Activated CD4-positive, CD25-positive, alpha-beta regulatory T cell (primary cell): Measurements from ENCODE around the gene PMPCA.

Experiments used
- DNase-seq, 4 experiments: peaks; one replicate each; lab custom pipeline; 2025; lab: John Stamatoyannopoulos, UW

The PMPCA gene

GRCh38 chr9:136436055-136436634 is 25.7 kb downstream of the PMPCA start:
- no peak for DNase-seq

DNA sequence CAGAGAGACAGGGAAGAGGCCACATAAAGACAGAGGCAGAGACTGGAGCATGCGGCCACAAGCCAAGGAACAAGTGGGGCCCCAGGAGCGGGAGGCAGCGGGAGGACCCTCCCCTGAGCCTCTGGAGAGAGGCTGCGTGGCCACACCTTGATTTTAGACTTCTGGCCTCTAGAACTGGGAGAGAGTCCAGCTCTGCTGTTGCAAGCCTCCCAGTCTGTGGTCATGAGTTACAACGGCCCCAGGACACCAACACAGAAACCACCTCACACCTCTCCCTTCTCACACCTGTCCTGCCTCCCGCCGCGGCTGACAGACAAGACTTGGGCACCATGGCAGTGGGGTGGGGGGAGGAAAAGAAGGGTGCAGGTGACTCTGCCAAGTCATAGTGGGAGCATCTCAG is 27.0 kb downstream of the PMPCA start:
- no peak for DNase-seq

DNA sequence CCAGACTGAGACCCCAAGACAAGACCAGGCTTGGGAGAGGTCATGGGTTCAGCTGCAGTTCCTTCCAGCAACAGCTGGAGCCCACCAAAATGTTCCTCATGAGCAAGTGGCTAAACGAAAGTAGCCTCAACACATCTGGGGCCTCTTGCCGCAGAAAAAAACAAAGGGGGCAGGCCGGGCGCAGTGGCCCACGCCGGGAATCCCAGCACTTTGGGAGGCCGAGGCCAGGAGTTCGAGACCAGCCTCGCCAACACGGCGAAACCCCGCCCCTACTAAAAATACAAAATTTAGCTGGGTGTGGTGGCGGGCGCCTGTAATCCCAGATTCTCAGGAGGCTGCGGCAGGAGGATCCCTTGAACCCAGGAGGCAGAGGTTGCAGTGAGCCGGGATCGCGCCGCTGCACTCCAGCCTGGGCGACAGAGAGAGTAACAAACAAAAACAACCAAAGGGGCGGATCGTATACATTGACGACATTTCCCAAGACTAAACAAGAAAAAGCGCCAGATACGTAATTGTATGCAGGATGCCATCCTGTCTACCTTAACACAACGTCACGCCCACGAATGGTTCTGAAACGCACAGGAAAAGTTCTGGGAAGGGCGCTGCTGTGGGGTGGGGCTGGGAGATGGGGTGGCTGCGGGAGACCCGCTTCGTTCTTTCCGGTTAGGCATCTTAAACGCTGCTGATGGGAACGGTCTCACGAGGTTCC is 27.5 kb downstream of the PMPCA start:
- DNase-seq = no peak

DNA sequence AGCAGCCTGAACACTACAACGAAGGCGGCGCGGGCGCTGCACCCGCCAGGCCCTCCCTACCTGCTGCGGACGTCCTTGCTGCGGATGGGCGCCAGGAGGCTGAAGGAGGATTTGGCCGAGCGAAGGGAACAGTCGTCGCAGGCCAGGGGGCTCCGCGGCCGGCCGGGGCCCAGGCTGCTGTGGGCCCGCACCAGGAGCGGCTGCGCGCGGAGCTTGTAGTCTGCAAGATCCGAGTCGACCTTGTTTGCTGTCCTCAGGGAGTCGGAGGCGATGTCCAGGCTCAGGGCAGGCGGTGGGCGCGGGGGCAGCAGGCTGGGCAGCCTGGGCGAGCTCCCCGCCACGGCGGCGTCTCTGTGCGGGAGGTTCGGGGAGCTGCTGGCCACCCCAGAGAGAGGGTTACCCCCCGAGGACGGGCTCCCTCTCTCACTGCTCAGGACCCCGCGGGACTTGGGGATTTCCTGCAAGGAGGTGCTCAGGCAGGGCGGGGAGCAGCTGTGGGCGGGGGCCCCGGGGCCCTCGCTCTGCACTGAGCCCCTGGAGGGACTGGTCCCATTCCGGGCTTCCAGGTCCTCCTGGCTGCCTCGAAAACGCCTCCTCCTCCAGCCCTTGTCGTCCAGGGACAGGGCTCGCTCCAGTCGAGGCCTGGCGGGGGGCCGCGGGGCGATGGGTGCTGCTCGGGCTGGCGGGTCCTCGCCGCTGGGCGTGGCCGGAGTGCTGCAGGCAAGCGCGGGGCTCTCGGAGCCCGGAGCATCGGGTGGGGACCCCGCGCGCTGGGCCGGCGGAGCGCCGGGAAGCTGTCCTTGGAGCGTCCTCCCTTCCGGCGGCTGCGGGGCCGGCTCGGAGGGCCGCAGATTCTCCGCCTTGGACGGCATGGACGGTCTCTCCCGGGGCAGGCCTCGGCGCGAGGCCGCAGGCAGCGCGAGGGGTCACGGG is 28.4 kb downstream of the PMPCA start:
- DNase-seq = peak; percentile 11 to 27 (median 24)

GRCh38 chr9:136439481-136440408 is 29.3 kb downstream of the PMPCA start, which contains the start of gene INPP5E:
Gene INPP5E, minus strand, starts transcription at chr9:136439845. Its CDS starts 426 bp downstream, at chr9:136439419.
- DNase-seq = peak; percentile 71 to 83 (median 78)

DNA sequence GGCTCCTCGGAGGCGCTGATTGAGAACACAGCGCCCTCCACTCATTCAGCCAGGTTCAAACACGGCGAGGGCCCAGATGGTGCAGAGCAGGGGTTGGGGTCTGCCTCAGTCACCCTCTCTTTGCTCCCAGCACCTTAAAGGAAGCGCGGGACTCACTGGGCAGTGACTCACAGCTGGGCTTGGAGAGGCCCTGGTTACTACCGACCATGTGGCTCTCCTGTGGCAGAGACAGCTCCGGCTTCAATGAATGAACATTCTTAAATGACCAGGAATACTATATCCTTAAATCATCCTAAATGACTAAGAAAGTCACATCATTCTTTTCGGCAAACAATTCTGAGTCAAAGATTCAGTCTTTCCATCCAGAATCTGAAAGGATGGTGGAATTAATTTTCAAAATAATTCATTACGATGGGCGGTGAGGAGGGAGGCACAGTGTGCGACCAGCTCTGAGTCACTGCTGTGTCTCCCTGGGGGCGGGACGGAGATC is 30.8 kb downstream of the PMPCA start:
- no peak for DNase-seq

GRCh38 chr9:136441681-136442245 is 31.3 kb downstream of the PMPCA start:
- no peak for DNase-seq

DNA sequence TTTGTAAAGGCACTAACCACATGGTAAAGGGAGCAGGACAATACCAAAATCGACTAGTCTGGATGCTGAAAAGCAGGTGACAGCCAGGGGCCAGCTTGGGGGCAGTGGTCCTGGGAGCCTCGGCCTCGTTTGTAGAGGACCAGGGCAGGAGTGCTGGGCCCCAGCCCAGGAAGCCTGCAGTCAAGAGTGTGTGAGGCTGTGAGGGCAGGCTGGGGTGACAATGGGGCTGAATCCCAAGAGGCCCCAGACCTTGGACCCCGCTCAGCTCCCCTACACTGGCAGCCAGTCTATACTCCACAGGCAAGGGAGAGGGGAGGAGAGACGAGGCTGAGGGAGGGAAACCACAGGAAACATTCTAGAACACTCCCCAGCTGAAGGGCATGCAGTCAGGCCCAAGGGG is 31.8 kb downstream of the PMPCA start:
- no peak for DNase-seq

GRCh38 chr9:136443087-136443486 is 32.6 kb downstream of the PMPCA start:
- no peak for DNase-seq

- no peak for DNase-seq
Measured at GRCh38 chr9:136443687-136444086, 33.2 kb downstream of the PMPCA start.

DNA sequence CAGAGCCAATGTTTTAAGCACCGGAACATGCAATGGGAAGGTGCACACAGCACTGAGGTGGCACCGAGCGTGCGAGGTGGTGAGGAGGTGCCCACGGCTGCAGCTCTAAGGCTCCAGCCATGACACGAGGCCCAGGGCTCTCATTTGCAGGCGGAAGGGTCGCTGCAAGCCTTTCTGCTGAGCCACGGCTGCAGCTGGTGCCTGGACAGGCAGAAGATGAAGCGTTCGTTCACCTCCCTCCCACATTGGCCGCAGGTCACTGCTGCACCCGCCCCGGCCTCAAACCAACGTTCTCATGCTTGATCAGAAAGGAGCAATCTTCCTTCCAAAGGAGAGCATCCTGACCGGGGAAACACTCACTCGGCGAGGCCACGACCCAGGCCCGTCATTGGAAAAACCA is 33.6 kb downstream of the PMPCA start:
- DNase-seq = no peak

- no peak for DNase-seq
Measured at GRCh38 chr9:136445799-136446198, 35.3 kb downstream of the PMPCA start.

GRCh38 chr9:136447173-136447778 is 36.8 kb downstream of the PMPCA start:
- no peak for DNase-seq

GRCh38 chr9:136448655-136449054 is 38.2 kb downstream of the PMPCA start:
- no peak for DNase-seq

GRCh38 chr9:136451221-136451877 is 40.9 kb downstream of the PMPCA start:
- DNase-seq = no peak

DNA sequence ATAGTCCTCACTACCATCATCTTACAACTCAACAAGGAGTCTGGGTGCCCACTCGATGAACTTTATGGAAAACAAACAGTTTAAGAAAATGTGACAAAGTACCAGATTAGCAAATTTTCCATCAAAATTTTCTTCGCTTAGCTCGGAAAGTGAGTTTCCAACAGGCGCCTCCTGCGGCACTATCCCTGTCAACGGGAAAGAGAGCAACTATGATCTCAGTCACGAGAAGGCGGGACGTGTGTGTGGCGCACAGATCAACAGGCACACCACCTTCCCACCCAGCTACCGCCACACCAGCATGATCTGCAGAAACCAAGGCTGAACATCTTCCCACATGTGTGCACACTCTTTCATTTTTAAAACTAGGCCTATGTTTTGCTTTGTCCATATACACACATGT is 42.9 kb downstream of the PMPCA start:
- no peak for DNase-seq

- no peak for DNase-seq
Measured at GRCh38 chr9:136454026-136454796, 43.8 kb downstream of the PMPCA start.

GRCh38 chr9:136455043-136456002 is 44.9 kb downstream of the PMPCA start:
- DNase-seq = no peak
